Neural crest cell (in vitro differentiated cells): ENCODE measurements around the gene NAIF1. TPM values are rescaled to one million over a fixed set of nuclear protein-coding genes. Genes with fewer than 3 reads are reported as not detected.

Experiments used
- DNase-seq: peaks from one replicate; pipeline ENCODE4 v3.0.0; 2021; ENCODE audit warnings: low read depth, mixed read lengths, low spot score
- H3K27ac Mint-ChIP-seq: one replicate; pipeline ENCODE4 v1.8.0; 2021; ENCODE audit warnings: mild to moderate bottlenecking, mixed read lengths; ENCODE audit not compliant: unreplicated experiment
- H3K27me3 Mint-ChIP-seq: 2 replicates; pipeline ENCODE4 v1.8.0; 2021; ENCODE audit warnings: low read depth, mild to moderate bottlenecking, mixed read lengths
- H3K36me3 Mint-ChIP-seq: 2 replicates; pipeline ENCODE4 v1.8.0; 2021; ENCODE audit warnings: low read depth, mild to moderate bottlenecking, mixed read lengths
- H3K4me1 Mint-ChIP-seq: 2 replicates; pipeline ENCODE4 v1.8.0; 2021; ENCODE audit warnings: mixed read lengths
- H3K4me3 Mint-ChIP-seq: one replicate; pipeline ENCODE4 v1.8.0; 2021; ENCODE audit warnings: mild to moderate bottlenecking, mixed read lengths
- H3K9me3 Mint-ChIP-seq: 2 replicates; pipeline ENCODE4 v1.8.0; 2021; ENCODE audit warnings: mixed read lengths
- total RNA-seq: library from RNA; stranded (reverse); gene quantifications from 2 replicates; pipeline ENCODE4 v1.2.1, GENCODE V29; 2021
- TF ChIP-seq, protein P1 (sequence below): fragments of 200-600 bp; sonication (generic); conservative IDR thresholded peaks from 2 replicates; pipeline ENCODE4 v1.5.0; 2021; ENCODE audit warnings: antibody characterized with exemption, mild to moderate bottlenecking

NAIF1 gene
- total RNA-seq, 1 donor from 2014 or later = 11.8 TPM

- Mint-ChIP-seq H3K36me3 (no peaks in the 10 kb centered on the region), H3K9me3 (no peaks in the 10 kb centered on the region), H3K27ac (peak overlapping the region; percentile 64), H3K4me1 (peaks cover 11% of the 10 kb centered on the region), H3K27me3 (no peaks in the 10 kb centered on the region), H3K4me3 (no peak overlapping the region)
- TF ChIP-seq, protein P1, sequence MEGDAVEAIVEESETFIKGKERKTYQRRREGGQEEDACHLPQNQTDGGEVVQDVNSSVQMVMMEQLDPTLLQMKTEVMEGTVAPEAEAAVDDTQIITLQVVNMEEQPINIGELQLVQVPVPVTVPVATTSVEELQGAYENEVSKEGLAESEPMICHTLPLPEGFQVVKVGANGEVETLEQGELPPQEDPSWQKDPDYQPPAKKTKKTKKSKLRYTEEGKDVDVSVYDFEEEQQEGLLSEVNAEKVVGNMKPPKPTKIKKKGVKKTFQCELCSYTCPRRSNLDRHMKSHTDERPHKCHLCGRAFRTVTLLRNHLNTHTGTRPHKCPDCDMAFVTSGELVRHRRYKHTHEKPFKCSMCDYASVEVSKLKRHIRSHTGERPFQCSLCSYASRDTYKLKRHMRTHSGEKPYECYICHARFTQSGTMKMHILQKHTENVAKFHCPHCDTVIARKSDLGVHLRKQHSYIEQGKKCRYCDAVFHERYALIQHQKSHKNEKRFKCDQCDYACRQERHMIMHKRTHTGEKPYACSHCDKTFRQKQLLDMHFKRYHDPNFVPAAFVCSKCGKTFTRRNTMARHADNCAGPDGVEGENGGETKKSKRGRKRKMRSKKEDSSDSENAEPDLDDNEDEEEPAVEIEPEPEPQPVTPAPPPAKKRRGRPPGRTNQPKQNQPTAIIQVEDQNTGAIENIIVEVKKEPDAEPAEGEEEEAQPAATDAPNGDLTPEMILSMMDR = no peak
- DNase-seq = no peak
These were observed 4.0 kb downstream of the NAIF1 start for GRCh38 chr9:128062846-128063831.

- TF ChIP-seq, protein P1 = no peak
- no peak overlapping the region for H3K27ac Mint-ChIP-seq
- no peaks in the 10 kb centered on the region for H3K9me3 Mint-ChIP-seq
- no peak for DNase-seq
- H3K27me3 Mint-ChIP-seq = no peaks in the 10 kb centered on the region
- peaks cover 20% of the 10 kb centered on the region for H3K4me1 Mint-ChIP-seq
- no peaks in the 10 kb centered on the region for H3K36me3 Mint-ChIP-seq
- H3K4me3 Mint-ChIP-seq = no peak overlapping the region
These were observed 4.8 kb downstream of the NAIF1 start for GRCh38 chr9:128062279-128062678.

GRCh38 chr9:128061275-128061960 is 5.7 kb downstream of the NAIF1 start:
- Mint-ChIP-seq H3K36me3 (no peaks in the 10 kb centered on the region), H3K9me3 (no peaks in the 10 kb centered on the region), H3K27ac (no peak overlapping the region), H3K27me3 (no peaks in the 10 kb centered on the region), H3K4me1 (peaks cover 25% of the 10 kb centered on the region), H3K4me3 (no peak overlapping the region)
- TF ChIP-seq, protein P1 = no peak
- no peak for DNase-seq

GRCh38 chr9:128059365-128059983 is 7.6 kb downstream of the NAIF1 start:
- H3K4me3 Mint-ChIP-seq = no peak overlapping the region
- no peak overlapping the region for H3K27ac Mint-ChIP-seq
- H3K4me1 Mint-ChIP-seq = peaks cover 23% of the 10 kb centered on the region
- no peaks in the 10 kb centered on the region for H3K36me3 Mint-ChIP-seq
- H3K9me3 Mint-ChIP-seq = no peaks in the 10 kb centered on the region
- H3K27me3 Mint-ChIP-seq = peaks cover under 1% of the 10 kb centered on the region
- TF ChIP-seq, protein P1 = no peak
- DNase-seq = no peak

DNA sequence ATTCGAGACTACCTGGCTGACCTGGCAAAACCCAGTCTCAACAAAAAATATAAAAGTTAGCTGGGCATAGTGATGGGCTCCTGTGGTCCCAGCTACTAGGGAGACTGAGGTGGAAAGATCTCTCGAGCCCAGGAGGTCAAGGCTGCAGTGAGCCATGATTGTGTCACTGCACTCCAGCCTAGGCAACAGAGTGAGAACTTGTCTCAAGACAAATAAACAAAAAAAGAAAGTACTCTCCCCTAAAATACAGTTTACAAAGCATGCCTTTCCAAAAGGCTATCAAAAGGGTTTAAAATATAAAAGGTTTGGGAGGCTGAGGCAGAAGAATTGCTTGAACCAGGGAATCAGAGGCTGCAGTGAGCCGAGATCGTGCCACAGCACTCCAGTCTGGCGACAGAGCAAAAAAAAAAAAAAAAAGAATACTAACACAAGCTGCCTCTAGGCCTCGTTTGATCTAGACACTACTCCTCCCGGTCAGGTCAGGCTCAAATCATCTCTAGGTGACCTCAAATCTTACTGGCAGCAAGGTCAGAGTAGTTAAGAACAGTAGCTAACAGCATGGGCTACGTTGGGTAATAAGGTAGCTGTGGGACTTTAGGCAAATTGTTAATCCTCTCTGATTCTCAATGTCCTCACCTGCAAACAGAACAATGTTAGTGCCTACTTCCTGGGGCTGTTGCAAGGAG is 9.3 kb downstream of the NAIF1 start:
- peak overlapping the region; percentile 15 for H3K27ac Mint-ChIP-seq
- no peaks in the 10 kb centered on the region for H3K36me3 Mint-ChIP-seq
- DNase-seq = no peak
- H3K4me1 Mint-ChIP-seq = peaks cover 27% of the 10 kb centered on the region
- H3K27me3 Mint-ChIP-seq = peaks cover 3% of the 10 kb centered on the region
- H3K9me3 Mint-ChIP-seq = no peaks in the 10 kb centered on the region
- TF ChIP-seq, protein P1 = no peak
- H3K4me3 Mint-ChIP-seq = no peak overlapping the region
